Measurements from ENCODE around the gene GC. TPM values are rescaled to one million over a fixed set of nuclear protein-coding genes. Genes with fewer than 3 reads are reported as not detected.
"Not testable (repeated sequence)": the region's sequence is repeated elsewhere in the genome, so short reads cannot be mapped to it uniquely, and the experiment has no call there.

GC gene
- total RNA-seq, 5 donors from 2014 or later (not counting 1 experiment from before 2014, with no cell fraction given), result 1.4 to 2.0 (median 1.4) TPM; not detected in 2

GRCh38 chr4:71749008-71749594 is 34.8 kb downstream of the GC start:
- H3K4me3 Mint-ChIP-seq, result no peak overlapping the region
- Histone ChIP-seq H3K4me1 (ENCODE audit: control insufficient read depth in 1 of 2, extremely low read depth in 1 of 2, insufficient read depth in 2 of 2, low read length in 2 of 2) (no peaks in the 10 kb centered on the region), H3K36me3 (ENCODE audit: control insufficient read depth in 2 of 2, extremely low read depth in 1 of 2, insufficient read depth in 1 of 2, low read length in 1 of 2) (no peaks in the 10 kb centered on the region), H3K4me3 (ENCODE audit: control insufficient read depth in 1 of 2, extremely low read depth in 1 of 2, low read length in 1 of 2) (no peak overlapping the region), H3K27me3 (replicated peaks in 1 of 2; ENCODE audit: control insufficient read depth in 2 of 2, extremely low read depth in 1 of 2, insufficient read depth in 2 of 2, low read length in 1 of 2) (no peaks in the 10 kb centered on the region), H3K9me3 (no peaks in the 10 kb centered on the region), H3K27ac (ENCODE audit: low read length) (no peak overlapping the region)
- no peak overlapping the region for H3K27ac Mint-ChIP-seq
- ATAC-seq (replicated peaks in 1 of 4) (no peak), DNase-seq (no peak)
- peaks cover 1 to 12% of the 10 kb centered on the region in 2 donors for H3K27me3 Mint-ChIP-seq
- CTCF ChIA-PET, result no interaction called here
- no peaks in the 10 kb centered on the region for H3K36me3 Mint-ChIP-seq
- POLR2A ChIA-PET, result no interaction called here
- 80% methylated on average over 1 of the region's 4 CpGs for WGBS (ENCODE audit: insufficient coverage)
- H3K9me3 Mint-ChIP-seq, result no peaks in the 10 kb centered on the region
- no peaks in the 10 kb centered on the region for H3K4me1 Mint-ChIP-seq

- no peak overlapping the region for H3K27ac Mint-ChIP-seq
- peaks cover 3 to 17% of the 10 kb centered on the region in 2 donors for H3K27me3 Mint-ChIP-seq
- no peak for DNase-seq
- H3K27ac ChIP-seq (ENCODE audit: low read length), result no peak overlapping the region
- ChIA-PET POLR2A (no interaction called here), CTCF (interaction anchor here in 1 of 2 donors (0.6 kb wide), 1 partner anchor 1112 kb away, joined by 4 read pairs; no protein-coding TSS in a partner anchor)
- ATAC-seq (replicated peaks in 1 of 4), result no peak
- H3K9me3 Mint-ChIP-seq, result no peaks in the 10 kb centered on the region
- no peaks in the 10 kb centered on the region for H3K27me3 ChIP-seq (replicated peaks in 1 of 2; ENCODE audit: control insufficient read depth in 2 of 2, extremely low read depth in 1 of 2, insufficient read depth in 2 of 2, low read length in 1 of 2)
- H3K4me3 ChIP-seq (ENCODE audit: control insufficient read depth in 1 of 2, extremely low read depth in 1 of 2, low read length in 1 of 2), result no peak overlapping the region
- H3K36me3 ChIP-seq (ENCODE audit: control insufficient read depth in 2 of 2, extremely low read depth in 1 of 2, insufficient read depth in 1 of 2, low read length in 1 of 2), result no peaks in the 10 kb centered on the region
- no peaks in the 10 kb centered on the region for H3K4me1 Mint-ChIP-seq
- H3K4me1 ChIP-seq (ENCODE audit: control insufficient read depth in 1 of 2, extremely low read depth in 1 of 2, insufficient read depth in 2 of 2, low read length in 2 of 2), result no peaks in the 10 kb centered on the region
- H3K36me3 Mint-ChIP-seq, result no peaks in the 10 kb centered on the region
- H3K4me3 Mint-ChIP-seq, result no peak overlapping the region
- WGBS (ENCODE audit: insufficient coverage), result 78% methylated on average over 2 of the region's 3 CpGs
- no peaks in the 10 kb centered on the region for H3K9me3 ChIP-seq
Measured at GRCh38 chr4:71746379-71746778, 37.5 kb downstream of the GC start.

GRCh38 chr4:71738782-71739181 is 45.1 kb downstream of the GC start:
- H3K4me3 Mint-ChIP-seq; H3K36me3 ChIP-seq (ENCODE audit: control insufficient read depth in 2 of 2, extremely low read depth in 1 of 2, insufficient read depth in 1 of 2, low read length in 1 of 2); H3K4me3 ChIP-seq (ENCODE audit: control insufficient read depth in 1 of 2, extremely low read depth in 1 of 2, low read length in 1 of 2); H3K27ac Mint-ChIP-seq; H3K27me3 Mint-ChIP-seq; H3K9me3 ChIP-seq; H3K36me3 Mint-ChIP-seq; ATAC-seq (replicated peaks in 1 of 4); CTCF ChIA-PET; H3K27ac ChIP-seq (ENCODE audit: low read length); H3K4me1 ChIP-seq (ENCODE audit: control insufficient read depth in 1 of 2, extremely low read depth in 1 of 2, insufficient read depth in 2 of 2, low read length in 2 of 2); H3K4me1 Mint-ChIP-seq; H3K9me3 Mint-ChIP-seq; DNase-seq; POLR2A ChIA-PET; H3K27me3 ChIP-seq (replicated peaks in 1 of 2; ENCODE audit: control insufficient read depth in 2 of 2, extremely low read depth in 1 of 2, insufficient read depth in 2 of 2, low read length in 1 of 2): not testable (repeated sequence)
- no CpG with 5 or more reads among the region's 2 CpGs for WGBS (ENCODE audit: insufficient coverage)

- H3K36me3 ChIP-seq (ENCODE audit: control insufficient read depth in 2 of 2, extremely low read depth in 1 of 2, insufficient read depth in 1 of 2, low read length in 1 of 2), result no peaks in the 10 kb centered on the region
- Mint-ChIP-seq H3K4me1 (no peaks in the 10 kb centered on the region), H3K9me3 (peaks cover 0 to 5% (median 0%) of the 10 kb centered on the region in 3 donors), H3K27ac (no peak overlapping the region), H3K4me3 (no peak overlapping the region), H3K27me3 (peaks cover 3 to 11% of the 10 kb centered on the region in 2 donors), H3K36me3 (no peaks in the 10 kb centered on the region)
- ChIA-PET POLR2A (no interaction called here), CTCF (interaction anchor here in 1 of 2 donors (0.7 kb wide), 1 partner anchor 1580 kb away, joined by 3 read pairs; no protein-coding TSS in a partner anchor)
- WGBS (ENCODE audit: insufficient coverage), result no CpG with 5 or more reads among the region's 2 CpGs
- DNase-seq (no peak), ATAC-seq (replicated peaks in 1 of 4) (no peak)
- no peaks in the 10 kb centered on the region for H3K27me3 ChIP-seq (replicated peaks in 1 of 2; ENCODE audit: control insufficient read depth in 2 of 2, extremely low read depth in 1 of 2, insufficient read depth in 2 of 2, low read length in 1 of 2)
- H3K9me3 ChIP-seq, result no peaks in the 10 kb centered on the region
- no peak overlapping the region for H3K4me3 ChIP-seq (ENCODE audit: control insufficient read depth in 1 of 2, extremely low read depth in 1 of 2, low read length in 1 of 2)
- no peak overlapping the region for H3K27ac ChIP-seq (ENCODE audit: low read length)
- H3K4me1 ChIP-seq (ENCODE audit: control insufficient read depth in 1 of 2, extremely low read depth in 1 of 2, insufficient read depth in 2 of 2, low read length in 2 of 2), result no peaks in the 10 kb centered on the region
Measured at GRCh38 chr4:71732706-71733105, 51.2 kb downstream of the GC start.

- Mint-ChIP-seq H3K36me3 (no peaks in the 10 kb centered on the region), H3K4me1 (no peaks in the 10 kb centered on the region), H3K27me3 (peaks cover 4 to 11% of the 10 kb centered on the region in 2 donors), H3K9me3 (peaks cover 0 to 2% (median 0%) of the 10 kb centered on the region in 3 donors), H3K27ac (no peak overlapping the region), H3K4me3 (no peak overlapping the region)
- POLR2A ChIA-PET, result no interaction called here
- ATAC-seq (replicated peaks in 1 of 4), result no peak
- Histone ChIP-seq H3K9me3 (no peaks in the 10 kb centered on the region), H3K4me3 (ENCODE audit: control insufficient read depth in 1 of 2, extremely low read depth in 1 of 2, low read length in 1 of 2) (no peak overlapping the region), H3K27me3 (replicated peaks in 1 of 2; ENCODE audit: control insufficient read depth in 2 of 2, extremely low read depth in 1 of 2, insufficient read depth in 2 of 2, low read length in 1 of 2) (no peaks in the 10 kb centered on the region), H3K4me1 (ENCODE audit: control insufficient read depth in 1 of 2, extremely low read depth in 1 of 2, insufficient read depth in 2 of 2, low read length in 2 of 2) (no peaks in the 10 kb centered on the region), H3K36me3 (ENCODE audit: control insufficient read depth in 2 of 2, extremely low read depth in 1 of 2, insufficient read depth in 1 of 2, low read length in 1 of 2) (no peaks in the 10 kb centered on the region), H3K27ac (ENCODE audit: low read length) (no peak overlapping the region)
- WGBS (ENCODE audit: insufficient coverage), result no CpG with 5 or more reads among the region's 1 CpG
- DNase-seq, result no peak
- CTCF ChIA-PET, result no interaction called here
Measured at GRCh38 chr4:71732066-71732465, 51.8 kb downstream of the GC start.

GRCh38 chr4:71729856-71730255 is 54.0 kb downstream of the GC start:
- no peaks in the 10 kb centered on the region for H3K4me1 ChIP-seq (ENCODE audit: control insufficient read depth in 1 of 2, extremely low read depth in 1 of 2, insufficient read depth in 2 of 2, low read length in 2 of 2)
- H3K27me3 ChIP-seq (replicated peaks in 1 of 2; ENCODE audit: control insufficient read depth in 2 of 2, extremely low read depth in 1 of 2, insufficient read depth in 2 of 2, low read length in 1 of 2), result no peaks in the 10 kb centered on the region
- H3K4me1 Mint-ChIP-seq, result no peaks in the 10 kb centered on the region
- POLR2A ChIA-PET, result no interaction called here
- no peak overlapping the region for H3K4me3 Mint-ChIP-seq
- ATAC-seq (replicated peaks in 1 of 4), result no peak
- H3K36me3 Mint-ChIP-seq, result no peaks in the 10 kb centered on the region
- WGBS (ENCODE audit: insufficient coverage), result no CpG with 5 or more reads among the region's 2 CpGs
- no peak for DNase-seq
- H3K4me3 ChIP-seq (ENCODE audit: control insufficient read depth in 1 of 2, extremely low read depth in 1 of 2, low read length in 1 of 2), result no peak overlapping the region
- H3K9me3 ChIP-seq, result no peaks in the 10 kb centered on the region
- CTCF ChIA-PET, result no interaction called here
- no peak overlapping the region for H3K27ac Mint-ChIP-seq
- H3K27ac ChIP-seq (ENCODE audit: low read length), result no peak overlapping the region
- H3K9me3 Mint-ChIP-seq, result no peaks in the 10 kb centered on the region
- no peaks in the 10 kb centered on the region for H3K36me3 ChIP-seq (ENCODE audit: control insufficient read depth in 2 of 2, extremely low read depth in 1 of 2, insufficient read depth in 1 of 2, low read length in 1 of 2)
- H3K27me3 Mint-ChIP-seq, result peaks cover 11 to 19% of the 10 kb centered on the region in 2 donors
